A549 (cell line): Measurements from ENCODE around the gene FRMD1.

Source experiments
- EHMT2 ChIP-seq: fragments of 200-600 bp; sonication (generic); IDR thresholded peaks from 2 replicates; pipeline ENCODE4 v1.6.1; 2016; ENCODE audit warnings: antibody characterized with exemption, low read depth, mild to moderate bottlenecking, moderate library complexity
- POLR2A ChIP-seq: IDR thresholded peaks from 2 replicates; pipeline ENCODE4 v1.6.1; 2012; ENCODE audit warnings: mild to moderate bottlenecking, low read length
- REST ChIP-seq: fragments of 200-600 bp; sonication (generic); IDR thresholded peaks from 2 replicates; pipeline ENCODE4 v1.6.1; 2016; ENCODE audit warnings: antibody characterized with exemption, mild to moderate bottlenecking, moderate library complexity
- TF ChIP-seq, protein P1 (sequence below): fragments of >200 bp; sonication (Bioruptor Twin); formaldehyde crosslinking; IDR thresholded peaks from 3 replicates; pipeline ENCODE4 v1.5.1; 2016

- TF ChIP-seq EHMT2: no peak
- TF ChIP-seq REST: no peak
- TF ChIP-seq POLR2A: no peak
- TF ChIP-seq, protein P1, sequence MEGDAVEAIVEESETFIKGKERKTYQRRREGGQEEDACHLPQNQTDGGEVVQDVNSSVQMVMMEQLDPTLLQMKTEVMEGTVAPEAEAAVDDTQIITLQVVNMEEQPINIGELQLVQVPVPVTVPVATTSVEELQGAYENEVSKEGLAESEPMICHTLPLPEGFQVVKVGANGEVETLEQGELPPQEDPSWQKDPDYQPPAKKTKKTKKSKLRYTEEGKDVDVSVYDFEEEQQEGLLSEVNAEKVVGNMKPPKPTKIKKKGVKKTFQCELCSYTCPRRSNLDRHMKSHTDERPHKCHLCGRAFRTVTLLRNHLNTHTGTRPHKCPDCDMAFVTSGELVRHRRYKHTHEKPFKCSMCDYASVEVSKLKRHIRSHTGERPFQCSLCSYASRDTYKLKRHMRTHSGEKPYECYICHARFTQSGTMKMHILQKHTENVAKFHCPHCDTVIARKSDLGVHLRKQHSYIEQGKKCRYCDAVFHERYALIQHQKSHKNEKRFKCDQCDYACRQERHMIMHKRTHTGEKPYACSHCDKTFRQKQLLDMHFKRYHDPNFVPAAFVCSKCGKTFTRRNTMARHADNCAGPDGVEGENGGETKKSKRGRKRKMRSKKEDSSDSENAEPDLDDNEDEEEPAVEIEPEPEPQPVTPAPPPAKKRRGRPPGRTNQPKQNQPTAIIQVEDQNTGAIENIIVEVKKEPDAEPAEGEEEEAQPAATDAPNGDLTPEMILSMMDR: no peak
Measured at GRCh38 chr6:168115748-168116437, 36.9 kb upstream of the FRMD1 start.
